Natural killer cell treated with Interleukin-12 subunit alpha and Interleukin-12 subunit beta and Interleukin-15 and Interleukin-18, amount 100 ng/mL, for 72 hours (primary cell): Measurements from ENCODE around the gene KRT23. TPM values are rescaled to one million over a fixed set of nuclear protein-coding genes. Genes with fewer than 3 reads are reported as not detected.

Experiments used
- ATAC-seq, 2 donors: fragments of 150-1000 bp; cut with Tn5 transposase in 1 of 2; sonication (Bioruptor Pico), chemical (Tn5 transposase) in 1 of 2; 2 replicates each; pipeline ENCODE4 v1.10.0; 2021
- DNase-seq: peaks from one replicate; pipeline ENCODE4 v3.0.0; 2022; ENCODE audit warnings: low spot score
- H3K27ac Mint-ChIP-seq, 2 donors: 1 replicate in 1 of 2; 2 replicates in 1 of 2; pipeline ENCODE4 v1.8.0; 2022; ENCODE audit warnings: mixed read lengths in 2 of 2, mild to moderate bottlenecking in 1 of 2, moderate library complexity in 1 of 2
- H3K27me3 Mint-ChIP-seq, 2 donors: 1 replicate in 1 of 2; 2 replicates in 1 of 2; pipeline ENCODE4 v1.8.0; 2022; ENCODE audit warnings: mixed read lengths in 2 of 2
- H3K36me3 Mint-ChIP-seq: one replicate; pipeline ENCODE4 v1.8.0; 2022; ENCODE audit warnings: mixed read lengths
- H3K4me1 Mint-ChIP-seq, 2 donors: 1 replicate in 1 of 2; 2 replicates in 1 of 2; pipeline ENCODE4 v1.8.0; 2022; ENCODE audit warnings: low read depth in 2 of 2, mixed read lengths in 2 of 2, mild to moderate bottlenecking in 1 of 2
- H3K4me3 Mint-ChIP-seq: one replicate; pipeline ENCODE4 v1.8.0; 2022; ENCODE audit warnings: mixed read lengths
- H3K9me3 Mint-ChIP-seq: 2 replicates; pipeline ENCODE4 v1.8.0; 2022; ENCODE audit warnings: mixed read lengths
- total RNA-seq, 2 donors: library from RNA; stranded (reverse); gene quantifications; one replicate each; pipeline ENCODE4 v1.2.3, GENCODE V29; 2022

Gene KRT23
- total RNA-seq, 2 donors from 2014 or later, result not detected

- ATAC-seq (no peak), DNase-seq (no peak)
- H3K27ac Mint-ChIP-seq, result no peak overlapping the region
- peaks cover 0 to 5% of the 10 kb centered on the region in 2 donors for H3K4me1 Mint-ChIP-seq
- H3K27me3 Mint-ChIP-seq, result peaks cover 17 to 18% of the 10 kb centered on the region in 2 donors
- H3K36me3 Mint-ChIP-seq, result no peaks in the 10 kb centered on the region
- H3K9me3 Mint-ChIP-seq, result no peaks in the 10 kb centered on the region
- no peak overlapping the region for H3K4me3 Mint-ChIP-seq
Observed at GRCh38 chr17:40960144-40960543, 22.7 kb upstream of the KRT23 start.

- Mint-ChIP-seq H3K36me3 (no peaks in the 10 kb centered on the region), H3K4me3 (no peak overlapping the region), H3K4me1 (peaks cover 0 to 5% of the 10 kb centered on the region in 2 donors), H3K27ac (no peak overlapping the region), H3K9me3 (no peaks in the 10 kb centered on the region), H3K27me3 (peaks cover 27 to 30% of the 10 kb centered on the region in 2 donors)
- DNase-seq, result no peak
- no peak for ATAC-seq
Observed at GRCh38 chr17:40958086-40958953, 20.9 kb upstream of the KRT23 start.

DNA sequence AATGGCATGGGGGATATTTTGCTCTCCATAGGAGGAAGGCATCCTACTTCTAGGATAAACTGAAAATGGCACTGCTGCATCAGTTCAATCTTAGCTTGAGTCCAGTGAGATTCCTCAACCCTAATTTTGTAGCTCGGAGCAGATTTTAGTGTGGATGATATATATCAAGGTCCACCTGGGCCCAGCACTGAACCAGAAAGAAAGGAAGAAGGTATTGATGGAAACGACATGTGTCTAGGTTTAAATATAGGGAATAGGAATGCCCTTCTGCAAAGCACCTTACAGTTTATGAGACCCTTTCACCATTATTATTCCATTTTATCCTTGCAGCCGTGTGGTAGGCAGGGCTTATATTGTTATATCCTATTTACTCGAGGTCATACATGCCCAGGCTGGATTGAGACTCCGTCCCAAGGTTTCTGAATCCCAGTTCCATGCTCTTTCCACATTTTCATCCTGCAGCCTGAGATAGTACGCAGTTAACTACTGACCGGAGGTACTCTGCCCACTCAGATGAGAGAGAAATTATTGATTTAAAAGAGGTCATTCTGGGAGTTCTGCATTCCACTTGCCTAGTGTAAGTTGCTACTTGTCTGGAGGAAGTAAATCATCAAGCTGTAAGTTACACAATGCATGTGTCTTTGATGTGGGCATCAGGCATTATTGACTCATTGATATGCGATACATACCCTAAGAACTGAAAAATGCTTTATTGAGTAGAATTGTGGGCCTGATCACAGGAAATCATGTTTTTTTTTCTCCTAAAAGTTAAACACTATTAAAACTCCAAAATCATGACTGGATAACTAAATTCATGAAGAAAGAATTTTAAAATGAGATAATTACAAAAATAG lies 19.2 kb upstream of the KRT23 start:
- ATAC-seq (no peak), DNase-seq (no peak)
- Mint-ChIP-seq H3K36me3 (no peaks in the 10 kb centered on the region), H3K9me3 (no peaks in the 10 kb centered on the region), H3K27ac (no peak overlapping the region), H3K4me1 (peaks cover 0 to 5% of the 10 kb centered on the region in 2 donors), H3K4me3 (no peak overlapping the region), H3K27me3 (peaks cover 37 to 41% of the 10 kb centered on the region in 2 donors)

DNA sequence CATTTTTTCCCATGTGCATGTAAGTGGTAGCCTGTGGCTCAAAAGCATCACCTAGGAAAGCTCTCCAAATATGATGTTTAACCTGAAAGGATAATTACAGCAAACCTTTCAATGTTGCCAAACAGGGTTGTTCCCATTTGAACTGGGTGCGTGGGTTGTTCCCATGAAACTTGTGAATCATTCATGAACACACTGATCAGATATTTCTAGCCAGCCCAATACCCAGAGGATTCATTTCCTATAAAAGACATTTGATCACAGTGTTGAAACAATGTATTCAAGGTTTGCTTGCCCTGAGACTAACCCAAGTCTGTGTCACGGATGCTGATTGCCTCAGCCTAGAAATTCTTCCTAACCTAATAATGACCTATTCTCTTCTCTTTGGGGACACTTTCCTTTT lies 16.4 kb upstream of the KRT23 start:
- Mint-ChIP-seq H3K4me1 (no peaks in the 10 kb centered on the region), H3K4me3 (no peak overlapping the region), H3K27ac (no peak overlapping the region), H3K36me3 (no peaks in the 10 kb centered on the region), H3K27me3 (peaks cover 42 to 55% of the 10 kb centered on the region in 2 donors), H3K9me3 (no peaks in the 10 kb centered on the region)
- ATAC-seq, result no peak
- no peak for DNase-seq

DNA sequence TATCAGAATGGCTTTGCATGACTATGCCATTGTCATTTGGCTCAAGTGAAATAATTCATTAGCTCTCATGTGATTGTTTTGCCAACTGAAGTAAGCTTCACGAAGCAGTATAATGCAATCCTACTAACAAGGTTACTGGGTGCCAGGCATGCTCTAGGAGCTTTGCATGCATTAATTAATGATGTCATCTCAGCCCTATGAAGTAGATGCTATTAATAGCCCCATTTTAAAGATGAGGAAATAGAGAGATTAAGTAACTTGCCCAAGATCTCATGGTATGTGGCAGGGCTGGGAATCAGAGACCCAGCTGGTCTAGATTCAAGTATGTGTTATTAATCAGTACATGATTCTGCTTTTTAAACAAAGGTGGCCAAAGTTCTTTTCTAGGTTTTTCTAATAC lies 15.2 kb upstream of the KRT23 start:
- no peak overlapping the region for H3K27ac Mint-ChIP-seq
- ATAC-seq (no peak), DNase-seq (no peak)
- H3K4me1 Mint-ChIP-seq, result no peaks in the 10 kb centered on the region
- H3K9me3 Mint-ChIP-seq, result no peaks in the 10 kb centered on the region
- no peaks in the 10 kb centered on the region for H3K36me3 Mint-ChIP-seq
- peaks cover 48 to 61% of the 10 kb centered on the region in 2 donors for H3K27me3 Mint-ChIP-seq
- H3K4me3 Mint-ChIP-seq, result no peak overlapping the region

DNA sequence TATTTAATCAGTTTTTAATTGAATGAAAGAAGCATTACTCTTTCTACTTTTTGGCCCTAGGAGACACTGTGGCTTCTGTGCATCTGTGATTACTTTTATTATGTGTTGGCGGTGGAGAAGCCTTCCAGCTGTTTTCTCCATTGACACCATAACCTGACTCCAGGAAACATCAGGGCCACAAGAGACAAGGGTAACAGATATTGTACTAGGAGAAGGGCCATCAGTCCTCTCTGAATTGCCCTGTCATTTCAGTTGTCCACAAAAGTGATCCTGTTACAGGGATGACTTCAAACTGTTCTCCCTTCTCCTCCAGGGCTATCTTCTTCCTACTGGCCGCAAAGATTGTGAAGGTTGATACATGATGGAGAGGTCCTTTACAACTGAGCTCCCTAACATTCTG lies 14.7 kb upstream of the KRT23 start:
- Mint-ChIP-seq H3K9me3 (no peaks in the 10 kb centered on the region), H3K36me3 (no peaks in the 10 kb centered on the region), H3K27me3 (peaks cover 50 to 66% of the 10 kb centered on the region in 2 donors), H3K27ac (no peak overlapping the region), H3K4me1 (no peaks in the 10 kb centered on the region), H3K4me3 (no peak overlapping the region)
- ATAC-seq, result no peak
- no peak for DNase-seq

DNA sequence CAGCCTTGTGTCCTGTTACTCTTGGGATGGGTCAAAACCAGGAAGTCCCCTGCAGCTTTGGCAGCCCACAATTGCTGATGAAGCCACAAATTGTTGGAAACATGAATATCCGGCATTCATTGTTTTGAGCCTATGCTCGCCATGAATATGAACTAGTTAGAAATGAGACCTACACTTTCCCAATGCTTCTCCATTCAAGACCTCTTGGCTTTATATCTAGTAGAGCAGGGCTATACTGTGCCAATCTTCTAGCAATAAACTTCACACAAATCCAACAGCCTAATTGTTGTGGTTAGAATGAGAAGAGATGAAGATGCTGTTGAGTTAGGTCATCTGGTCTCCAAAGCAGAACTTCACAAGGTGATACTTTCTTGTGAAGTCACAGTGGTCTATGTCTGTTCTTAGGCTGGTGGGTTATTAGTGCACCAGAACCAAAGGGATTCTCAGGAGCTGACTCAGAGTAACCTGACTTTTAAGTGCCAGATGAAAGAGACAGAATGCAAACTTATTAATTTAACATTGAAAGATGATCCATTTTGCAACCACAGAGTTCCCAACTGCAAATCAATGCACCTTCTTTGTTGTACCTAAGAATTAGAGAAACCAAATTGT lies 13.7 kb upstream of the KRT23 start:
- H3K36me3 Mint-ChIP-seq, result no peaks in the 10 kb centered on the region
- DNase-seq, result no peak
- H3K27ac Mint-ChIP-seq, result no peak overlapping the region
- no peak overlapping the region for H3K4me3 Mint-ChIP-seq
- no peaks in the 10 kb centered on the region for H3K4me1 Mint-ChIP-seq
- peaks cover 55 to 68% of the 10 kb centered on the region in 2 donors for H3K27me3 Mint-ChIP-seq
- no peaks in the 10 kb centered on the region for H3K9me3 Mint-ChIP-seq
- no peak for ATAC-seq

- DNase-seq, result no peak
- Mint-ChIP-seq H3K4me3 (no peak overlapping the region), H3K4me1 (no peaks in the 10 kb centered on the region), H3K27me3 (peaks cover 55 to 75% of the 10 kb centered on the region in 2 donors), H3K9me3 (no peaks in the 10 kb centered on the region), H3K27ac (no peak overlapping the region), H3K36me3 (no peaks in the 10 kb centered on the region)
- ATAC-seq, result no peak
Observed at GRCh38 chr17:40950176-40950575, 12.7 kb upstream of the KRT23 start.

DNA sequence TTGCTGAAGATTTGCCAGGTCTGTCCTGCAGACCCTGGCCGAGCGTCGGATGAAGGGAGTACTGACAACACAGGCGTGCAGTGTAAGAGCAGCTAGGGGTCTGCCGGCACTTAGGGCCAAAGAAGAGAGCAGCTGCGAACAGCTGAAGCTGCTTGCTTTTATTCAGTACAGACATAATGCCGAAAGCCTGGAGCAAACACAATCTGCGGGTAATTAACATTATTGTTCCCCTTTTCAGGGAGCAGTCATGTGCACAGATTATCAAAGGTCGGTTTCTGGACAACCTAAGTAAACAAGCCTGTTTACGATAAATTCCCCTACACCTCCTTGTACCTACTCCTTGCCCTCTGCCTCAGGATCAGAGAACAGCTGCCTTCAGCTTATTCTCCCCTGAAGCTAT lies 12.0 kb upstream of the KRT23 start:
- Mint-ChIP-seq H3K4me1 (no peaks in the 10 kb centered on the region), H3K27ac (no peak overlapping the region), H3K4me3 (no peak overlapping the region), H3K36me3 (no peaks in the 10 kb centered on the region), H3K9me3 (no peaks in the 10 kb centered on the region), H3K27me3 (peaks cover 56 to 80% of the 10 kb centered on the region in 2 donors)
- no peak for ATAC-seq
- DNase-seq, result no peak

GRCh38 chr17:40947929-40948328 lies 10.5 kb upstream of the KRT23 start:
- H3K36me3 Mint-ChIP-seq, result no peaks in the 10 kb centered on the region
- H3K4me3 Mint-ChIP-seq, result no peak overlapping the region
- ATAC-seq (no peak), DNase-seq (no peak)
- peaks cover 55 to 79% of the 10 kb centered on the region in 2 donors for H3K27me3 Mint-ChIP-seq
- no peaks in the 10 kb centered on the region for H3K4me1 Mint-ChIP-seq
- H3K27ac Mint-ChIP-seq, result no peak overlapping the region
- H3K9me3 Mint-ChIP-seq, result no peaks in the 10 kb centered on the region

GRCh38 chr17:40945414-40945813 lies 8.0 kb upstream of the KRT23 start:
- no peak overlapping the region for H3K4me3 Mint-ChIP-seq
- H3K27ac Mint-ChIP-seq, result no peak overlapping the region
- peaks cover 58 to 78% of the 10 kb centered on the region in 2 donors for H3K27me3 Mint-ChIP-seq
- DNase-seq (no peak), ATAC-seq (no peak)
- H3K9me3 Mint-ChIP-seq, result no peaks in the 10 kb centered on the region
- no peaks in the 10 kb centered on the region for H3K4me1 Mint-ChIP-seq
- H3K36me3 Mint-ChIP-seq, result no peaks in the 10 kb centered on the region

GRCh38 chr17:40944531-40944930 lies 7.1 kb upstream of the KRT23 start:
- H3K4me3 Mint-ChIP-seq, result no peak overlapping the region
- ATAC-seq, result no peak

DNA sequence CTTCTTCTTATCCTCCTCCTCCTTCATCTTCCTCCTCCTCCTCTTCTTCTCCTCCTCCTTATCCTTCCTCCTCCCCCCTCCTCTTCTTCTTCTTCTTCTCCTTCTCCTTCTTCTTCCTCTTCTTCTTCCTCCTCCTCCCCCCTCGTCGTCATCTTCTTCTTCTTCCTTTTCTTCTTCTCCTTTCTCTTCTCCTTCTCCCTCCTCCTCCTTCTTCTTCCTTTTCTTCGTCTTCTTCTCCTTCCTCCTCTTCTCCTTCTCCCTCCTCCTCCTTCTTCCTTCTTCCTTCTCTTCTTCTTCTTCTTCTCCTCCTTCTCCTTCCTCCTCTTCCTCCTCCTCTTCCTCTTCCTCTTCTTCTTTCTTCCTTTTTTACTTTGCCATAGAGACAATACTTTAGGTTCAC lies 5.1 kb upstream of the KRT23 start:
- ATAC-seq, result no peak
- Mint-ChIP-seq H3K4me1 (no peaks in the 10 kb centered on the region), H3K9me3 (no peaks in the 10 kb centered on the region), H3K27ac (no peak overlapping the region), H3K4me3 (no peak overlapping the region), H3K27me3 (peaks cover 43 to 53% of the 10 kb centered on the region in 2 donors), H3K36me3 (no peaks in the 10 kb centered on the region)
- no peak for DNase-seq

More at GRCh38 chr17:40944531-40944930, 7.1 kb upstream of the KRT23 start:
- H3K4me1 Mint-ChIP-seq, result no peaks in the 10 kb centered on the region
- no peaks in the 10 kb centered on the region for H3K36me3 Mint-ChIP-seq
- H3K27me3 Mint-ChIP-seq, result peaks cover 53 to 72% of the 10 kb centered on the region in 2 donors
- no peak overlapping the region for H3K27ac Mint-ChIP-seq
- no peaks in the 10 kb centered on the region for H3K9me3 Mint-ChIP-seq
- DNase-seq, result no peak

GRCh38 chr17:40940266-40940665 lies 2.8 kb upstream of the KRT23 start:
- no peak for DNase-seq
- Mint-ChIP-seq H3K4me3 (no peak overlapping the region), H3K36me3 (no peaks in the 10 kb centered on the region), H3K27ac (no peak overlapping the region), H3K9me3 (no peaks in the 10 kb centered on the region), H3K27me3 (peaks cover 32 to 34% of the 10 kb centered on the region in 2 donors), H3K4me1 (no peaks in the 10 kb centered on the region)
- ATAC-seq, result no peak
